Neural crest cell (in vitro differentiated cells): ENCODE data around the gene SLIT3. TPM values are rescaled to one million over a fixed set of nuclear protein-coding genes. Genes with fewer than 3 reads are reported as not detected.

Experiments used
- DNase-seq: peaks from one replicate; pipeline ENCODE4 v3.0.0; 2021; ENCODE audit warnings: low read depth, mixed read lengths, low spot score
- H3K27ac Mint-ChIP-seq: one replicate; pipeline ENCODE4 v1.8.0; 2021; ENCODE audit warnings: mild to moderate bottlenecking, mixed read lengths; ENCODE audit not compliant: unreplicated experiment
- H3K27me3 Mint-ChIP-seq: 2 replicates; pipeline ENCODE4 v1.8.0; 2021; ENCODE audit warnings: low read depth, mild to moderate bottlenecking, mixed read lengths
- H3K36me3 Mint-ChIP-seq: 2 replicates; pipeline ENCODE4 v1.8.0; 2021; ENCODE audit warnings: low read depth, mild to moderate bottlenecking, mixed read lengths
- H3K4me1 Mint-ChIP-seq: 2 replicates; pipeline ENCODE4 v1.8.0; 2021; ENCODE audit warnings: mixed read lengths
- H3K4me3 Mint-ChIP-seq: one replicate; pipeline ENCODE4 v1.8.0; 2021; ENCODE audit warnings: mild to moderate bottlenecking, mixed read lengths
- H3K9me3 Mint-ChIP-seq: 2 replicates; pipeline ENCODE4 v1.8.0; 2021; ENCODE audit warnings: mixed read lengths
- CTCF ChIP-seq: fragments of 200-600 bp; sonication (generic); conservative IDR thresholded peaks from 2 replicates; pipeline ENCODE4 v1.5.0; 2021; ENCODE audit warnings: antibody characterized with exemption, mild to moderate bottlenecking
- total RNA-seq: library from RNA; stranded (reverse); gene quantifications from 2 replicates; pipeline ENCODE4 v1.2.1, GENCODE V29; 2021

Gene SLIT3
- total RNA-seq, 1 donor from 2014 or later, result 13.3 TPM

- Mint-ChIP-seq H3K4me3 (no peak overlapping the region), H3K4me1 (peaks cover 8% of the 10 kb centered on the region), H3K27ac (no peak overlapping the region), H3K9me3 (no peaks in the 10 kb centered on the region), H3K27me3 (peaks cover 9% of the 10 kb centered on the region), H3K36me3 (no peaks in the 10 kb centered on the region)
- no peak for TF ChIP-seq CTCF
- no peak for DNase-seq
These were observed 463.1 kb downstream of the SLIT3 start for GRCh38 chr5:168837852-168838251.

- Mint-ChIP-seq H3K4me1 (peaks cover 8% of the 10 kb centered on the region), H3K27me3 (no peaks in the 10 kb centered on the region), H3K4me3 (no peak overlapping the region), H3K9me3 (no peaks in the 10 kb centered on the region), H3K36me3 (no peaks in the 10 kb centered on the region), H3K27ac (no peak overlapping the region)
- no peak for TF ChIP-seq CTCF
- DNase-seq, result no peak
These were observed 464.2 kb downstream of the SLIT3 start for GRCh38 chr5:168836603-168837231.

- no peaks in the 10 kb centered on the region for H3K27me3 Mint-ChIP-seq
- no peak overlapping the region for H3K27ac Mint-ChIP-seq
- no peak for TF ChIP-seq CTCF
- H3K4me1 Mint-ChIP-seq, result peaks cover 12% of the 10 kb centered on the region
- H3K36me3 Mint-ChIP-seq, result no peaks in the 10 kb centered on the region
- DNase-seq, result no peak
- H3K9me3 Mint-ChIP-seq, result no peaks in the 10 kb centered on the region
- H3K4me3 Mint-ChIP-seq, result no peak overlapping the region
These were observed 467.0 kb downstream of the SLIT3 start for GRCh38 chr5:168833936-168834335.

- H3K27ac Mint-ChIP-seq, result no peak overlapping the region
- no peak for DNase-seq
- H3K9me3 Mint-ChIP-seq, result no peaks in the 10 kb centered on the region
- no peak overlapping the region for H3K4me3 Mint-ChIP-seq
- H3K4me1 Mint-ChIP-seq, result peaks cover 12% of the 10 kb centered on the region
- no peaks in the 10 kb centered on the region for H3K36me3 Mint-ChIP-seq
- no peaks in the 10 kb centered on the region for H3K27me3 Mint-ChIP-seq
- no peak for TF ChIP-seq CTCF
These were observed 467.6 kb downstream of the SLIT3 start for GRCh38 chr5:168833383-168833782.

DNA sequence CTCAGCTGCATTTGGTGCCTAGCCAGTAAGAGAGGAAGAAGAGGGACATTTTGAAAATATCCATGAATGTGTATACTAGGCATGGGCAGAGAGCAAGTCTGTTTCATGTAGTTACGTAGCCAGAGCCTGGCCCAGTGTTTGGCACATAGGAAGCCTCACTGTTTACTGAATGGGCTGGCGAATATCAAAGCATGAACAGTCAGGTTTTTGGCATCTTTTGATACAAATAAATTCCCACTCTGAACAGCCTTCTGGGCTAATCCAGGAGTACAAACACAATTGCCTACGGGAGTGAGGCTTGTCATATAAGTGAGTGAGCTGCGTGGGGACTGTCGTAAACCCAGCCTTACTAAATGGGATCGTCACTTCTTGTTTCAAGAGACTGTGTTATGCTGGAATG, 468.6 kb downstream of the SLIT3 start:
- DNase-seq, result no peak
- Mint-ChIP-seq H3K27ac (no peak overlapping the region), H3K27me3 (no peaks in the 10 kb centered on the region), H3K9me3 (no peaks in the 10 kb centered on the region), H3K4me3 (no peak overlapping the region), H3K4me1 (peaks cover 14% of the 10 kb centered on the region), H3K36me3 (no peaks in the 10 kb centered on the region)
- TF ChIP-seq CTCF, result no peak
